OCI-LY1 (cell line): ENCODE results near the gene KLHL29.

ENCODE experiments used
- H2AFZ ChIP-seq: fragments of 200-600 bp; sonication (generic), shearing (Covaris generic); 2 replicates; pipeline ENCODE4 v1.6.0; 2014; ENCODE audit warnings: antibody characterized with exemption, mild to moderate bottlenecking, low read length
- H3F3A ChIP-seq: fragments of 200-600 bp; sonication (generic), shearing (Covaris generic); 2 replicates; pipeline ENCODE4 v1.6.0; 2014; ENCODE audit warnings: mild to moderate bottlenecking, antibody characterized with exemption, low read length, moderate library complexity; ENCODE audit not compliant: insufficient read depth
- H3K27ac ChIP-seq: fragments of 200-600 bp; sonication (generic); 2 replicates; pipeline ENCODE4 v1.5.1; 2014; ENCODE audit warnings: low read length, mixed run types, mild to moderate bottlenecking, low read depth; ENCODE audit not compliant: poor library complexity, severe bottlenecking
- H3K27me3 ChIP-seq: fragments of 200-600 bp; sonication (generic); 2 replicates; pipeline ENCODE4 v1.6.0; 2014; ENCODE audit warnings: antibody characterized with exemption, mild to moderate bottlenecking, low read length, moderate library complexity; ENCODE audit not compliant: insufficient read depth
- H3K36me3 ChIP-seq: fragments of 200-600 bp; sonication (generic); 2 replicates; pipeline ENCODE4 v1.6.1; 2014; ENCODE audit warnings: mild to moderate bottlenecking, antibody characterized with exemption, low read length, moderate library complexity, mixed read lengths; ENCODE audit not compliant: insufficient read depth
- H3K4me1 ChIP-seq: fragments of 200-600 bp; sonication (generic); 2 replicates; pipeline ENCODE4 v1.5.1; 2014; ENCODE audit warnings: mild to moderate bottlenecking, low read length, moderate library complexity; ENCODE audit not compliant: insufficient read depth, severe bottlenecking
- H3K4me2 ChIP-seq: fragments of 200-600 bp; sonication (generic), shearing (Covaris generic); 2 replicates; pipeline ENCODE4 v1.6.1; 2014; ENCODE audit warnings: low read length
- H3K4me3 ChIP-seq: fragments of 200-600 bp; sonication (generic); 2 replicates; pipeline ENCODE4 v1.5.1; 2014; ENCODE audit warnings: low read length, low read depth, mild to moderate bottlenecking, mixed read lengths; ENCODE audit not compliant: poor library complexity, severe bottlenecking
- H3K79me2 ChIP-seq: fragments of 200-600 bp; shearing (Covaris generic); 2 replicates; pipeline ENCODE4 v1.6.1; 2016; ENCODE audit warnings: mixed run types, low read length, mixed read lengths; ENCODE audit not compliant: insufficient read depth
- H3K9ac ChIP-seq: fragments of 200-600 bp; sonication (generic), shearing (Covaris generic); 2 replicates; pipeline ENCODE4 v1.6.1; 2014; ENCODE audit warnings: mild to moderate bottlenecking, low read length, mixed read lengths
- H3K9me2 ChIP-seq: fragments of 200-600 bp; sonication (generic), shearing (Covaris generic); 2 replicates; pipeline ENCODE4 v1.6.1; 2014; ENCODE audit warnings: low read depth, mild to moderate bottlenecking, low read length, mixed read lengths
- H3K9me3 ChIP-seq: fragments of 200-600 bp; shearing (Covaris generic); 2 replicates; pipeline ENCODE4 v1.6.1; 2014; ENCODE audit warnings: low read length, mixed read lengths
- H4K20me1 ChIP-seq: fragments of 200-600 bp; sonication (generic), shearing (Covaris generic); 2 replicates; pipeline ENCODE4 v1.6.0; 2016; ENCODE audit warnings: mild to moderate bottlenecking, low read length; ENCODE audit not compliant: insufficient read depth
- CTCF ChIP-seq: fragments of 200-600 bp; sonication (generic), shearing (Covaris generic); IDR thresholded peaks from 2 replicates; pipeline ENCODE4 v1.5.1; 2017; ENCODE audit warnings: mild to moderate bottlenecking, antibody characterized with exemption, low read length, moderate library complexity, mixed read lengths
- EZH2 ChIP-seq: fragments of 200-600 bp; sonication (generic), shearing (Covaris generic); IDR thresholded peaks from 2 replicates; pipeline ENCODE4 v1.8.0; 2017; ENCODE audit warnings: borderline replicate concordance, mixed run types, mild to moderate bottlenecking, antibody characterized with exemption, low read length, moderate library complexity, mixed read lengths

KLHL29 gene

GRCh38 chr2:23422089-23423061 lies 37.4 kb downstream of the KLHL29 start:
- TF ChIP-seq CTCF = no peak
- TF ChIP-seq EZH2 = no peak
- Histone ChIP-seq H3K4me3 (no peak overlapping the region), H3K36me3 (no peaks in the 10 kb centered on the region), H3K4me1 (no peaks in the 10 kb centered on the region), H3K79me2 (no peaks in the 10 kb centered on the region), H4K20me1 (no peaks in the 10 kb centered on the region), H3K4me2 (no peak overlapping the region), H3K9me2 (no peaks in the 10 kb centered on the region), H3K27ac (no peak overlapping the region), H3K9ac (no peak overlapping the region), H2AFZ (no peak overlapping the region), H3K9me3 (no peaks in the 10 kb centered on the region), H3F3A (no peaks in the 10 kb centered on the region), H3K27me3 (no peaks in the 10 kb centered on the region)

GRCh38 chr2:23423062-23423872 lies 38.3 kb downstream of the KLHL29 start:
- Histone ChIP-seq H3K27me3 (no peaks in the 10 kb centered on the region), H3K4me3 (no peak overlapping the region), H3K9me2 (no peaks in the 10 kb centered on the region), H2AFZ (no peak overlapping the region), H3K4me1 (no peaks in the 10 kb centered on the region), H3K27ac (no peak overlapping the region), H3K9me3 (no peaks in the 10 kb centered on the region), H3K9ac (no peak overlapping the region), H3K36me3 (no peaks in the 10 kb centered on the region), H3F3A (no peaks in the 10 kb centered on the region), H3K4me2 (no peak overlapping the region), H4K20me1 (no peaks in the 10 kb centered on the region), H3K79me2 (no peaks in the 10 kb centered on the region)
- TF ChIP-seq EZH2 = no peak
- no peak for TF ChIP-seq CTCF

- H3K4me1 ChIP-seq = no peaks in the 10 kb centered on the region
- no peaks in the 10 kb centered on the region for H3F3A ChIP-seq
- no peaks in the 10 kb centered on the region for H3K27me3 ChIP-seq
- no peaks in the 10 kb centered on the region for H3K9me3 ChIP-seq
- H3K4me3 ChIP-seq = no peak overlapping the region
- no peak overlapping the region for H3K9ac ChIP-seq
- H3K27ac ChIP-seq = no peak overlapping the region
- no peaks in the 10 kb centered on the region for H4K20me1 ChIP-seq
- no peaks in the 10 kb centered on the region for H3K9me2 ChIP-seq
- TF ChIP-seq EZH2 = no peak
- no peak for TF ChIP-seq CTCF
- H2AFZ ChIP-seq = no peak overlapping the region
- no peaks in the 10 kb centered on the region for H3K79me2 ChIP-seq
- no peak overlapping the region for H3K4me2 ChIP-seq
- no peaks in the 10 kb centered on the region for H3K36me3 ChIP-seq
Observed at GRCh38 chr2:23423873-23424680, 39.1 kb downstream of the KLHL29 start.
